Measurements from ENCODE around the gene LRIT1.

The LRIT1 gene

GRCh38 chr10:84254552-84255478, 13.5 kb upstream of the LRIT1 start:
- no peak for DNase-seq (ENCODE audit: low read depth in 2 of 2)

- DNase-seq (ENCODE audit: low read depth in 2 of 2) = no peak
Measured at GRCh38 chr10:84248794-84249193, 7.4 kb upstream of the LRIT1 start.

GRCh38 chr10:84247496-84247895, 6.2 kb upstream of the LRIT1 start:
- DNase-seq (ENCODE audit: low read depth in 2 of 2) = no peak

- no peak for DNase-seq (ENCODE audit: low read depth in 2 of 2)
Measured at GRCh38 chr10:84244651-84245270, 3.4 kb upstream of the LRIT1 start, which contains the start of gene RGR. Gene RGR, plus strand, starts transcription at chr10:84245053. Its CDS starts 38 bp downstream, at chr10:84245091.

- no peak for DNase-seq (ENCODE audit: low read depth in 2 of 2)
Measured at GRCh38 chr10:84243759-84244158, 2.4 kb upstream of the LRIT1 start.

- DNase-seq (ENCODE audit: low read depth in 2 of 2) = no peak
Measured at GRCh38 chr10:84238909-84239308, 2.4 kb downstream of the LRIT1 start.

GRCh38 chr10:84237199-84238051, 3.9 kb downstream of the LRIT1 start:
- DNase-seq (ENCODE audit: low read depth in 2 of 2) = no peak

- DNase-seq (ENCODE audit: low read depth in 2 of 2) = no peak
Measured at GRCh38 chr10:84236807-84237198, 4.5 kb downstream of the LRIT1 start.

- DNase-seq (ENCODE audit: low read depth in 2 of 2) = no peak
Measured at GRCh38 chr10:84235096-84235495, 6.2 kb downstream of the LRIT1 start.

- no peak for DNase-seq (ENCODE audit: low read depth in 2 of 2)
Measured at GRCh38 chr10:84234479-84234878, 6.9 kb downstream of the LRIT1 start.

GRCh38 chr10:84233940-84234339, 7.4 kb downstream of the LRIT1 start:
- DNase-seq (ENCODE audit: low read depth in 2 of 2) = no peak

- no peak for DNase-seq (ENCODE audit: low read depth in 2 of 2)
Measured at GRCh38 chr10:84232376-84232775, 9.0 kb downstream of the LRIT1 start.

GRCh38 chr10:84230359-84230758, 11.0 kb downstream of the LRIT1 start:
- no peak for DNase-seq (ENCODE audit: low read depth in 2 of 2)

- DNase-seq (ENCODE audit: low read depth in 2 of 2) = no peak
Measured at GRCh38 chr10:84227810-84228209, 13.5 kb downstream of the LRIT1 start.

GRCh38 chr10:84226616-84227015, 14.7 kb downstream of the LRIT1 start:
- DNase-seq (ENCODE audit: low read depth in 2 of 2) = no peak

GRCh38 chr10:84225427-84226173, 15.7 kb downstream of the LRIT1 start, which contains the start of gene LRIT2:
Gene LRIT2, minus strand, starts transcription at chr10:84225544. Its CDS starts 24 bp downstream, at chr10:84225520.
- no peak for DNase-seq (ENCODE audit: low read depth in 2 of 2)

- no peak for DNase-seq (ENCODE audit: low read depth in 2 of 2)
Measured at GRCh38 chr10:84224411-84225028, 16.8 kb downstream of the LRIT1 start.

- no peak for DNase-seq (ENCODE audit: low read depth in 2 of 2)
Measured at GRCh38 chr10:84221916-84222315, 19.4 kb downstream of the LRIT1 start.

GRCh38 chr10:84217746-84218145, 23.6 kb downstream of the LRIT1 start:
- no peak for DNase-seq (ENCODE audit: low read depth in 2 of 2)

GRCh38 chr10:84216834-84217233, 24.5 kb downstream of the LRIT1 start:
- no peak for DNase-seq (ENCODE audit: low read depth in 2 of 2)
